Osteocyte (in vitro differentiated cells): ENCODE data around the gene RAI14. TPM values are rescaled to one million over a fixed set of nuclear protein-coding genes. Genes with fewer than 3 reads are reported as not detected.

Source experiments
- DNase-seq: peaks from one replicate; pipeline ENCODE4 v3.0.0; 2021; ENCODE audit warnings: mixed read lengths; ENCODE audit not compliant: unreplicated experiment; ENCODE audit errors: extremely low spot score
- H3K27ac Mint-ChIP-seq: one replicate; pipeline ENCODE4 v1.8.0; 2021; ENCODE audit warnings: mild to moderate bottlenecking, mixed read lengths; ENCODE audit not compliant: unreplicated experiment
- H3K27me3 Mint-ChIP-seq: one replicate; pipeline ENCODE4 v1.8.0; 2021; ENCODE audit warnings: mixed read lengths; ENCODE audit not compliant: unreplicated experiment
- H3K36me3 Mint-ChIP-seq: one replicate; pipeline ENCODE4 v1.8.0; 2021; ENCODE audit warnings: mixed read lengths; ENCODE audit not compliant: unreplicated experiment
- H3K4me1 Mint-ChIP-seq: one replicate; pipeline ENCODE4 v1.8.0; 2021; ENCODE audit warnings: mixed read lengths; ENCODE audit not compliant: unreplicated experiment
- H3K4me3 Mint-ChIP-seq: one replicate; pipeline ENCODE4 v1.8.0; 2021; ENCODE audit warnings: mild to moderate bottlenecking, moderate library complexity, mixed read lengths; ENCODE audit not compliant: unreplicated experiment
- H3K9me3 Mint-ChIP-seq: one replicate; pipeline ENCODE4 v1.8.0; 2021; ENCODE audit warnings: mixed read lengths; ENCODE audit not compliant: unreplicated experiment
- CTCF ChIP-seq: fragments of 200-600 bp; sonication (generic); IDR thresholded peaks from 2 replicates; pipeline ENCODE4 v1.5.0; 2021; ENCODE audit warnings: antibody characterized with exemption, mild to moderate bottlenecking, moderate library complexity
- total RNA-seq: library from RNA; stranded (reverse); gene quantifications from 2 replicates; pipeline ENCODE4 v1.2.1, GENCODE V29; 2021

RAI14 gene
- total RNA-seq, 1 donor from 2014 or later = 130 TPM

GRCh38 chr5:34697308-34698108 lies 41.4 kb downstream of the RAI14 start:
- Mint-ChIP-seq H3K27ac (no peak overlapping the region), H3K36me3 (peaks cover 7% of the 10 kb centered on the region), H3K27me3 (no peaks in the 10 kb centered on the region), H3K4me3 (no peak overlapping the region), H3K4me1 (peaks cover 37% of the 10 kb centered on the region), H3K9me3 (no peaks in the 10 kb centered on the region)
- DNase-seq = no peak
- no peak for TF ChIP-seq CTCF

- peaks cover 37% of the 10 kb centered on the region for H3K4me1 Mint-ChIP-seq
- DNase-seq = no peak
- no peak overlapping the region for H3K27ac Mint-ChIP-seq
- no peaks in the 10 kb centered on the region for H3K9me3 Mint-ChIP-seq
- no peak overlapping the region for H3K4me3 Mint-ChIP-seq
- H3K36me3 Mint-ChIP-seq = peaks cover 7% of the 10 kb centered on the region
- H3K27me3 Mint-ChIP-seq = no peaks in the 10 kb centered on the region
- TF ChIP-seq CTCF = no peak
Measured at GRCh38 chr5:34698109-34698419, 41.9 kb downstream of the RAI14 start.

- DNase-seq = no peak
- TF ChIP-seq CTCF = no peak
- no peaks in the 10 kb centered on the region for H3K27me3 Mint-ChIP-seq
- no peak overlapping the region for H3K4me3 Mint-ChIP-seq
- peaks cover 35% of the 10 kb centered on the region for H3K4me1 Mint-ChIP-seq
- H3K9me3 Mint-ChIP-seq = no peaks in the 10 kb centered on the region
- H3K36me3 Mint-ChIP-seq = peaks cover 7% of the 10 kb centered on the region
- H3K27ac Mint-ChIP-seq = no peak overlapping the region
Measured at GRCh38 chr5:34698754-34699153, 42.6 kb downstream of the RAI14 start.

- H3K27ac Mint-ChIP-seq = no peak overlapping the region
- H3K9me3 Mint-ChIP-seq = no peaks in the 10 kb centered on the region
Measured at GRCh38 chr5:34699155-34700077, 43.3 kb downstream of the RAI14 start.

More at GRCh38 chr5:34699155-34700077, 43.3 kb downstream of the RAI14 start:
- Mint-ChIP-seq H3K4me1 (peaks cover 29% of the 10 kb centered on the region), H3K36me3 (peaks cover 4% of the 10 kb centered on the region), H3K27me3 (no peaks in the 10 kb centered on the region), H3K4me3 (no peak overlapping the region)
- no peak for TF ChIP-seq CTCF
- DNase-seq = no peak
